GM21390 (cell line): ENCODE data around the gene PSENEN.
"Not testable (repeated sequence)": the region's sequence is repeated elsewhere in the genome, so short reads cannot be mapped to it uniquely, and the experiment has no call there.

Experiments used
- ATAC-seq: cut with Tn5 transposase; IDR thresholded peaks from one replicate; pipeline ENCODE4 v1.9.1; 2021; ENCODE audit not compliant: unreplicated experiment

The PSENEN gene

GRCh38 chr19:35787227-35787799, 41.9 kb downstream of the PSENEN start:
- ATAC-seq, result no peak

GRCh38 chr19:35788205-35788960, 42.9 kb downstream of the PSENEN start:
- ATAC-seq, result no peak

- no peak for ATAC-seq
Observed at GRCh38 chr19:35789195-35789977, 43.9 kb downstream of the PSENEN start.

GRCh38 chr19:35789978-35790944, 44.8 kb downstream of the PSENEN start:
- ATAC-seq, result no peak

GRCh38 chr19:35790981-35791813, 45.7 kb downstream of the PSENEN start:
- no peak for ATAC-seq

- ATAC-seq, result no peak
Observed at GRCh38 chr19:35791814-35792279, 46.4 kb downstream of the PSENEN start.

GRCh38 chr19:35792312-35792711, 46.9 kb downstream of the PSENEN start:
- ATAC-seq, result no peak

GRCh38 chr19:35792888-35793287, 47.4 kb downstream of the PSENEN start:
- ATAC-seq, result no peak

GRCh38 chr19:35793381-35794165, 48.1 kb downstream of the PSENEN start:
- ATAC-seq, result no peak

GRCh38 chr19:35795564-35795963, 50.1 kb downstream of the PSENEN start:
- ATAC-seq, result not testable (repeated sequence)
